ENCODE results near the gene GADD45A.
A peak's percentile ranks its signal among the peaks of the same experiment; 100 is the strongest.

The GADD45A gene

GRCh38 chr1:67684526-67685066, 405 bp upstream of the GADD45A start:
- no peak for TF ChIP-seq CTCF (IDR thresholded peaks at IDR 0.05; ENCODE audit: low read depth, low read length)
- peak overlapping the region; percentile 55 for H3K4me3 ChIP-seq (ENCODE audit: low read depth, low read length)

GRCh38 chr1:67685558-67686266, 711 bp downstream of the GADD45A start:
- peak overlapping the region; percentile 99 for H3K4me3 ChIP-seq (ENCODE audit: low read depth, low read length)
- TF ChIP-seq CTCF (IDR thresholded peaks at IDR 0.05; ENCODE audit: low read depth, low read length) = no peak

- H3K4me3 ChIP-seq (ENCODE audit: low read depth, low read length) = peak overlapping the region; percentile 99
- no peak for TF ChIP-seq CTCF (IDR thresholded peaks at IDR 0.05; ENCODE audit: low read depth, low read length)
Observed at GRCh38 chr1:67686267-67687197, 1.5 kb downstream of the GADD45A start.

GRCh38 chr1:67687198-67687545, 2.2 kb downstream of the GADD45A start:
- no peak for TF ChIP-seq CTCF (IDR thresholded peaks at IDR 0.05; ENCODE audit: low read depth, low read length)
- H3K4me3 ChIP-seq (ENCODE audit: low read depth, low read length) = peak overlapping the region; percentile 99

GRCh38 chr1:67687649-67688048, 2.6 kb downstream of the GADD45A start:
- no peak for TF ChIP-seq CTCF (IDR thresholded peaks at IDR 0.05; ENCODE audit: low read depth, low read length)

GRCh38 chr1:67688526-67689219, 3.7 kb downstream of the GADD45A start:
- H3K4me3 ChIP-seq (ENCODE audit: low read depth, low read length) = no peak overlapping the region
- no peak for TF ChIP-seq CTCF (IDR thresholded peaks at IDR 0.05; ENCODE audit: low read depth, low read length)

More at GRCh38 chr1:67687649-67688048, 2.6 kb downstream of the GADD45A start:
- peak overlapping the region; percentile 99 for H3K4me3 ChIP-seq (ENCODE audit: low read depth, low read length)

All from WI38 (cell line).